SHP77 (cell line): ENCODE results near the gene TSPAN1.

ENCODE experiments used
- DNase-seq, 2 experiments: peaks; one replicate each; lab custom pipeline; 2025; lab: John Stamatoyannopoulos, UW

The TSPAN1 gene, protein sequence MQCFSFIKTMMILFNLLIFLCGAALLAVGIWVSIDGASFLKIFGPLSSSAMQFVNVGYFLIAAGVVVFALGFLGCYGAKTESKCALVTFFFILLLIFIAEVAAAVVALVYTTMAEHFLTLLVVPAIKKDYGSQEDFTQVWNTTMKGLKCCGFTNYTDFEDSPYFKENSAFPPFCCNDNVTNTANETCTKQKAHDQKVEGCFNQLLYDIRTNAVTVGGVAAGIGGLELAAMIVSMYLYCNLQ

GRCh38 chr1:46174448-46175231, at the start of gene TSPAN1:
Gene TSPAN1, plus strand, starts transcription at chr1:46175087. Its CDS starts 6,021 bp downstream, at chr1:46181108.
- no peak for DNase-seq

GRCh38 chr1:46128344-46128743, 46.5 kb upstream of the TSPAN1 start:
- no peak for DNase-seq

- no peak for DNase-seq
These were observed 44.8 kb upstream of the TSPAN1 start for GRCh38 chr1:46130121-46130520.

GRCh38 chr1:46130606-46131005, 44.3 kb upstream of the TSPAN1 start:
- DNase-seq, result no peak

DNA sequence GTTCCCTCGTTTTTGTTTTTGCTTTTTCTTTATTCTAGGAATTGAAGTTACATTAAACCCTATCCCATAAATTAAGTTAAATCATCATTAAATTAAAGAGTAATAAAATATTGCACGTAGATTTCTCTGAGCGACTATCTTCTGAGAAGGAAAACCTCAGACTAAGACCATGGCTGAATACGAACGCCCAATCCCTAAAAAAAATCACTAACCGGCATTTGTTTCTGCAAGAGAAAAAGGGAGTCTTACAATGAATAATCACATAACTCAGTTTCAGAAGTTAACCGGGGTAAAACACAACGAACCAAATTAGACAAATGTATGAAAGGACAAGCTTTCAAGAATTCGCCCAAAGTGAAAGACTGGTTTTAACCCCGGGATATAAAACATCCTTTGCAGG, 43.8 kb upstream of the TSPAN1 start:
- no peak for DNase-seq

DNA sequence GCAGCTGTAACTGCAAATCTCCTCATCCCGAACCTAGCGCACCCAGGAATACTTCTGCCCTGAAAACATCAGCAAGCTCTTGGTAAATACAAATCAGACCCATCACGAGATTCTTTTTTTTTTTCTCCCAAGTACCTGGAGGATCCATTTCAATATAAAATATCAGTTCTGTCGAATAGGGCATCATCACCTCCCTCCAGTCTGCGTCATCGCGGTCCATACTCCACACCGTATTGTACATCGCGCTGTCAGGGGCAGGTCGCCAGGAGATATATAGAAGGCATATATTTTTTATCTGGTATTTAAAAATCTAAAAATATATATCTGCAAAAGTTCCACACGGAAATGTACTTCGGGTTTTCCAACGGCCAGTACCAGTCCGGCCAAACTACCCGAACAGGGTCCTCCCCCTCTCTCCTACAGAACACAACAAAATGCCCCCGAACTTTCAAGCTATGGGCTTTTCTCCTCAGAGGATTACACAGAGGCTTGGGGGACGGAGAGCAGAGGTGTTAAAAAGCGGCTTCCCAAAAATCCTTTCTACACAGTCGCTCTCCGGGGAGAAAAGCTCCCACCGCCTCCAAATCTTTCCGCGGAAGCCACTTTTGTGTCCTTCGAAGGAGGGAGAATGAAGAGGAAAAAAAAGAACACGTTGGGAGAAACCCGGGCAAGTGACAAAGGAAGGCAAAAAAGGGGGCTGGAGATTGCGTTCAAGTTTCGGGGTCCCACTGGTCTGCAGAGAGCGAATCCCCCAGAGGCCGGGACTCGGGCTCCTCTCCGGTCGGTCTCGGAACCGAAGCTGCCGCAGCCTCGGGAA, 43.0 kb upstream of the TSPAN1 start:
- peak; percentile 60 to 62 for DNase-seq

DNA sequence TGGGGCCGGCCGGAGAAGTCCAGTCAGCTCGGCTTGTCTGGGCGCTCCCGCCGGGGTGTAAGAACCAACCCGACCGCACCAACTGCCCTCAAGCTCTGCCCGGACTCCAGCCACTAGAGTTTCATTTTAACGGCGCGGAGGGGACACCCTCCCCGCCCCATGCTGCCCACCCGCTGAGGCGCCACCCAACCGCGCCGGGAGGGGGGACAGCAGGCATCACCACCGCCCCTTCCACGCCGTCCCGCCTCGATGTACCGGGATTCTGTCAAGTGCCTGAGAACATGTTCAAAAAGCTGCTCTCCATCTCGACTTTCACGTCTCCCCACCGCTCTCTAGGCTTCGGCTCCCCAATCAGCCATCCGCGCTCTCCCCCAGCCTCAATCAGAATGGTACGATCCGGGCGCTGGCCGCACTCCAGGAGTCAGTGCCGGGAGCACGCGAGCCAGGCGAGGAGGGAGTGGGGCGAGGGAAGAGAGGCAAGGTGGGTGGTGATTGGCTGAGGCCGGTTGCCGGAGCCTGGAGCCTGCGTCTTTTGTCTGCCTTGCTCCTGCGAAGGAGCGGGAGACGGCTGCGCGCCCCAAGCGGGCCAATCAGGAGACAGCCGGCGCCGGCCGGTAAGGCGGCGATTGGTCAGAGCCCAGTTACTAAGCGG, 42.2 kb upstream of the TSPAN1 start, which contains the start of gene PIK3R3:
Gene PIK3R3 (minus strand): TSS at position 101 of the 652 bp plus-strand sequence. CDS start 677 bp downstream, outside the sequence.
- peak; percentile 99 for DNase-seq

GRCh38 chr1:46133181-46133658, 41.7 kb upstream of the TSPAN1 start:
- peak in 1 of 2 experiments; percentile 87 for DNase-seq

DNA sequence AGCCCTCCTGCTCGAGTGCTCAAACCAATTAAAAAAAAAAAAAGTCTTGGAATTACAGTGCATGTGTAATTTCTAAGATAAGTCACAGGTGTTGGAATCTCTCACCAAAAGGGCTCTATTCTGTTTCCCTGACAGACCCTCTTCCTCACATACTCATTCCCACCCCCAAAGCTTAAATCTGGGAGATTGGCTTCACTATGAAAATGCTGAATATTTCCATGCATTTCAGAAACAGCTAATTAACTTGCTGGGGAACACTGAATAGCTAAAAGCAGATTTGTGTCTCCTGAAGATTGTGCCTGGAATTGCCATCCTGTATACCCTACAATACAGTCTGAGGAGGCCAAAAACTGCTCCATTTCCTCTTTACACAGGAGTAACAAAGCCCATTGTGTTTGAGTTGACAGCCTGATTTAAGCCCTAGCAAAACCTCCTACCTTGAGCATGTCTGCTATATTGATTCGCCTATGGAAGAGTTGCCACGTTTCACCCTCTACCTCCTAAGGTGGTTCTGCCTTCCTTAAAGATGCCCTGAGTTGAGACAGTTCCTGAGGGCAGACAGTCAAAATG, 41.0 kb upstream of the TSPAN1 start:
- DNase-seq, result peak in 1 of 2 experiments; percentile 19

DNA sequence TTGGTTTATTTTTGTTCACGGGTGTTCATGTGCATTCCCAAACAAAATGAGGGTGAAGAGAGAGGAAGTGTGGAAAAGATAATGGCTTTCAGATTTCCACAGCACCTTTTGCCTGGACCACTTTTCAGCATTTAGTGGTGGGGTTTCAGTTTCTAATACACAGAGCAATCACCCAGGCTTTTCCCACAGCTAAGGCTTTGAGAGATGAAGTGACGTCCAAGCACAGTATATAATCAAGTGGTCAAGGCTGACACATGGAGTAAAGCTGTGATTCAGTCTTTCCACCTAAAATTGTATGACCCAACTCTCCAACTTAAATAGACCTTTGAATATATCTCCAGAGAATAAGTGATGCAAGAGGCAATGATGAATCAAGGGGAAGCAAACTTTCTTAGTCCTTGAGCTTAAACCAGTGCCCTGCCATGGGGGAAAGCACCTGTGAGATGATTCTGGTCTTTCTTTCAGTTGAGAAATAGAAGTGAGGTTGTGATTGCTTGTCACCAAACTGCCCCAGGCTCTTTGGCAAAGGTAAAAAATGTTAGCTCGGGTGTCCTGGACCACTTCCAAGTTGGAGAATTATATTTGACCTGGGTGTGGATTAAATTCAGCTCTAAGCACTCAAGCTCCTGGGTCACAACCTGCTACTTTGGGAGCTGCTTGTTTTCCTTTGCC, 40.1 kb upstream of the TSPAN1 start:
- DNase-seq, result peak in 1 of 2 experiments; percentile 14

DNA sequence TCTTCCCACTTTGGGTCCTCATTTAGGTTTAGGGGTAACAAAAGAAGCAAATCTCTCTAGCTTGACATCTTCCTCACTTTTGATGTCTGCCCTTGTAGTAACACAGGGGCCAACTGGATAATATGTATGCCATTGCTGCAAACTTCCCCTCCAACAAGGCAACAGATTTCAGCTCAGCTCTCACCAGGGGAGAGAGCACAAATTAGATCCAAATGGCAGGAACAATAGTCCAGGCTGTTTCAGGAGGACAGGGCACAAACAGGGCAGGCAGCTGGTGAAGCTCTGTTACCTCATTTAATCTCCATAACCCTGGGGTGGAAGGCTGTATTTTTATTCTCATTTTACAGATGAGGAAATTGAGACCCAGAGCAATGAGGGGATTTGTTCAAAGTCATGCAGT, 38.2 kb upstream of the TSPAN1 start:
- no peak for DNase-seq

GRCh38 chr1:46137916-46138315, 37.0 kb upstream of the TSPAN1 start:
- no peak for DNase-seq

DNA sequence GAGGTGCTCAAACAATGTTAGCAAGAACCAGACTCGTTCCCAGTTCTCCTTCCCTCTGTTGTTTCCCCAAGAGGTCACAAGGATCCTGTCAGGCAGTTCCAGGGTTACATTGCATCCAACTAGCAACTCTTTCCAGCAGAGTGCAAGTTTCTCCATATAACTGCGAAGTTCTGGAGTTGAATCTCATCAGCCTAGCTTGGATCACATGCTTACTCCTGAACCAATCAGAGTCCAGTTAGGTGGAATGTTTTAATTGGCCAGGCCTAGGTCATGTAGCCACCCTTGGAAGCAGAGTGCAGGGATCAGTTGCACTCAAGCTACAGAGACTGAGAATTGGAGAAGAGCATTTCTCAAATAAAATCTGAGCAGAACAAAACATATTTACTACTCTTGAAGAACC, 26.6 kb upstream of the TSPAN1 start:
- no peak for DNase-seq

GRCh38 chr1:46150085-46150484, 24.8 kb upstream of the TSPAN1 start:
- no peak for DNase-seq

GRCh38 chr1:46152016-46152415, 22.9 kb upstream of the TSPAN1 start:
- DNase-seq, result no peak

- no peak for DNase-seq
These were observed 21.7 kb upstream of the TSPAN1 start for GRCh38 chr1:46153228-46153627.

DNA sequence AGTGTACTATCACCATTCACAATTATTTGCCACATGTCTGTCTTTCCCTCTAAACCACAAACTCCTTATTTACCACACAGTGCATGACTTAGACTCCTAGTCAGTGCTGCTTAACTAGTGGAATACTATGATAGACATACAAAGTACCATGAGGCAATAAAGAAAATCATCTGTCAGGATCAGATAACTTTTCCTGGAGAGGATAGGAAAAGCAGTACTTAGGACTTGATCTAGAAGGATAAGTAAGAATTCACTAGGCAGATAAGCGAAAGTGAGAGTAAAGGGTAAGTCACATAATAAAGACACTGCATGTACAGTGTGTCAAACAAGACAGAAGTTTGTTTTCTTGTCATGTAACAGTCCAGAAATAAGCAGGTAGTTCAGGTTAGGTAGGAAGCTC, 21.2 kb upstream of the TSPAN1 start:
- DNase-seq, result no peak

DNA sequence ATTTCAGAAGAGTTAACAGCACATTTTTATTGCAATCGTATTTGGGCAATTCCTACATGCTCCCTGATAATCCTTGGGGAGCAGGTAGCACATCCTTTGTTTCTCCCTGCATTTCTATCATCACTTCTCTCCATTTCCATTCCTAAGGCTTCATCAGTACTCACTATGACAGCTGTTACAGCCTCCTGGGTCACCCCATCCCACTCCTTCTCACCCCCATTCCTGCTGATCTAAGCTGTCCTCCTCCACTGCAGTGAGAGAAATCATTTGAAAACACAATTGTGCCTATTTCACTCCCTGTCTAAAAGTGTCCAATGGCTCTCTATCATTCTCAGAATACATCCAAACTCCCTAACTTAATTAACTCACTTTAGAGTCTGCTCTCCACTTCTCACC, 17.0 kb upstream of the TSPAN1 start:
- no peak for DNase-seq

GRCh38 chr1:46158312-46159281, 16.3 kb upstream of the TSPAN1 start:
- no peak for DNase-seq

DNA sequence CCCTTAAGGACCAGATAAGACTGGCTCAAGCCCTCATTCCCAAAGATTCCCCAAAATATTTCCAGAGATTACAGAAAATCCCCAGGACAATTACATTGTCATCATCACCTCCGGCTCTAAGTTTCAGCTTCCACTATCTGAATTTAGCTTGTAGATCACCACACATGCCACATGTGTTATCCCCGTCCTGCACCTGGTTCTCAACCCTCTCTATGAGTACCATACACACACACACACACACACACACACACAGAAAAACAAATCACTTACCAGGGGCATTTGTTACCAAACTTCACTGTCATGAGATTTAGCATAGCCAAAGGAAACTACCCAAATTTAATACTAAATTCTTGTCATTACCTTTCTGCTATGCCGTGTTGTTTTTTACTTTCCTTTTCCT, 15.4 kb upstream of the TSPAN1 start:
- DNase-seq, result no peak
